ENCODE measurements around the gene RAB40C. TPM values are rescaled to one million over a fixed set of nuclear protein-coding genes. Genes with fewer than 3 reads are reported as not detected.

Gene RAB40C
- total RNA-seq, 1 experiment from 2014 or later: 22.5 TPM

GRCh38 chr16:654034-654433, 64.2 kb downstream of the RAB40C start (continued):
- TF ChIP-seq CTCF (IDR thresholded peaks at IDR 0.05) (no peak), MXD4 (CRISPR knock-in tag; IDR thresholded peaks at IDR 0.05; ENCODE audit: borderline replicate concordance) (no peak), RORB (CRISPR knock-in tag; IDR thresholded peaks at IDR 0.05) (no peak), TP53 (CRISPR knock-in tag; IDR thresholded peaks at IDR 0.05) (no peak)

- ATAC-seq (no peak), DNase-seq (ENCODE audit: low spot score) (no peak)
- ChIA-PET CTCF (interaction anchor here (0.9 kb wide), 1 partner anchor 10 kb away, joined by 3 read pairs; the partner anchor contains the start of gene RHOT2), POLR2A (no interaction called here)
- TF ChIP-seq E2F5 (CRISPR knock-in tag; IDR thresholded peaks at IDR 0.05): no peak
- TF ChIP-seq TEAD4 (CRISPR knock-in tag; IDR thresholded peaks at IDR 0.05): no peak
- no peak for TF ChIP-seq CBFB (CRISPR knock-in tag; IDR thresholded peaks at IDR 0.05; ENCODE audit: low read depth)
- no peak for TF ChIP-seq E2F4 (CRISPR knock-in tag; IDR thresholded peaks at IDR 0.05; ENCODE audit: borderline replicate concordance, low read depth)
- no peak for TF ChIP-seq ELF4 (CRISPR knock-in tag; IDR thresholded peaks at IDR 0.05; ENCODE audit: low read depth)
- TF ChIP-seq SMAD3 (CRISPR knock-in tag; IDR thresholded peaks at IDR 0.05; ENCODE audit: borderline replicate concordance): no peak
- TF ChIP-seq PREB (CRISPR knock-in tag; IDR thresholded peaks at IDR 0.05; ENCODE audit: borderline replicate concordance): no peak
- TF ChIP-seq ZNF121 (CRISPR knock-in tag; IDR thresholded peaks at IDR 0.05): no peak
- no peak for TF ChIP-seq MLX (CRISPR knock-in tag; IDR thresholded peaks at IDR 0.05)
- no peak for TF ChIP-seq IRF1 (CRISPR knock-in tag; IDR thresholded peaks at IDR 0.05)
- TF ChIP-seq CDX4 (CRISPR knock-in tag; IDR thresholded peaks at IDR 0.05; ENCODE audit: borderline replicate concordance): no peak
- no peak for TF ChIP-seq ZMAT4 (CRISPR knock-in tag; IDR thresholded peaks at IDR 0.05)
- no peak for TF ChIP-seq PRRX2 (CRISPR knock-in tag; IDR thresholded peaks at IDR 0.05)
- no peak for TF ChIP-seq E2F1 (CRISPR knock-in tag; IDR thresholded peaks at IDR 0.05)
- no peak for TF ChIP-seq ZNF512 (CRISPR knock-in tag; IDR thresholded peaks at IDR 0.05; ENCODE audit: borderline replicate concordance)
- no peak for TF ChIP-seq FOXP4 (CRISPR knock-in tag; IDR thresholded peaks at IDR 0.05)
- TF ChIP-seq NFE2L1 (CRISPR knock-in tag; IDR thresholded peaks at IDR 0.05): no peak
- no peaks in the 10 kb centered on the region for H3K9me3 Mint-ChIP-seq
- no peak overlapping the region for H3K27ac Mint-ChIP-seq
- peaks cover 4% of the 10 kb centered on the region for H3K4me1 Mint-ChIP-seq
- H3K27me3 Mint-ChIP-seq (ENCODE audit: low read depth): no peaks in the 10 kb centered on the region
- H3K36me3 Mint-ChIP-seq: no peaks in the 10 kb centered on the region
- H3K4me3 Mint-ChIP-seq: no peak overlapping the region
Observed at GRCh38 chr16:657487-657886, 67.6 kb downstream of the RAB40C start.

Data from WTC11 (cell line).